ENCODE measurements around the gene SORCS2. TPM values are rescaled to one million over a fixed set of nuclear protein-coding genes. Genes with fewer than 3 reads are reported as not detected.

SORCS2 gene
- total and polyA plus RNA-seq, 2 donors (not counting 1 experiment from before 2014, with no cell fraction given): not detected

GRCh38 chr4:7722766-7723387, 530.5 kb downstream of the SORCS2 start:
- peak overlapping the region; percentile 33 for H2AFZ ChIP-seq (ENCODE audit: insufficient read depth, low read depth, low read length, poor library complexity, severe bottlenecking)
- intact Hi-C loops (cut with micrococcal nuclease): no loop called here

DNA sequence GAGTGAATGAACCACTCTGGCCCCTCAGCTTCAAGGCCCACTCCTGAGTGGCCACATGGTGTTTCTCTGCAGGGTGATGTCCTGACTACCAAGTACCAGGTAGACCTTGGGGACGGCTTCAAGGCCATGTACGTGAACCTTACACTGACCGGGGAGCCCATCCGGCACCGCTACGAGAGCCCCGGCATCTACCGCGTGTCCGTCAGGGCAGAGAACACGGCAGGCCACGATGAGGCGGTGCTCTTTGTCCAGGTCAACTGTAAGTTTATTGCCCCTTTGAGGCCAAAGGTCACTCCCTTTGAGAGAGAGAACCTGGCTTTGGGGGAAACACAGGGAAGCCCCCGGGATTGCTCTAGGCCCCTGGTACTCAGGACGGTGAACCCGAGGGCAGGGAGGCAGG, 531.3 kb downstream of the SORCS2 start:
- Mint-ChIP-seq H3K27ac (no peak overlapping the region), H3K9me3 (ENCODE audit: insufficient read depth) (no peaks in the 10 kb centered on the region), H3K4me1 (no peaks in the 10 kb centered on the region), H3K27me3 (peaks cover 13% of the 10 kb centered on the region), H3K4me3 (no peak overlapping the region)
- DNase-seq (no peak), ATAC-seq (ENCODE audit: low read depth) (no peak)
- intact Hi-C loops (cut with micrococcal nuclease): no loop called here
- CTCF ChIA-PET: no interaction called here
- 97% methylated on average over 16 of the region's 16 CpGs for WGBS (ENCODE audit: insufficient coverage)
- H4K20me1 ChIP-seq (ENCODE audit: control insufficient read depth, insufficient read depth, low read length, poor library complexity, severe bottlenecking): no peaks in the 10 kb centered on the region
- TF ChIP-seq, protein P1, sequence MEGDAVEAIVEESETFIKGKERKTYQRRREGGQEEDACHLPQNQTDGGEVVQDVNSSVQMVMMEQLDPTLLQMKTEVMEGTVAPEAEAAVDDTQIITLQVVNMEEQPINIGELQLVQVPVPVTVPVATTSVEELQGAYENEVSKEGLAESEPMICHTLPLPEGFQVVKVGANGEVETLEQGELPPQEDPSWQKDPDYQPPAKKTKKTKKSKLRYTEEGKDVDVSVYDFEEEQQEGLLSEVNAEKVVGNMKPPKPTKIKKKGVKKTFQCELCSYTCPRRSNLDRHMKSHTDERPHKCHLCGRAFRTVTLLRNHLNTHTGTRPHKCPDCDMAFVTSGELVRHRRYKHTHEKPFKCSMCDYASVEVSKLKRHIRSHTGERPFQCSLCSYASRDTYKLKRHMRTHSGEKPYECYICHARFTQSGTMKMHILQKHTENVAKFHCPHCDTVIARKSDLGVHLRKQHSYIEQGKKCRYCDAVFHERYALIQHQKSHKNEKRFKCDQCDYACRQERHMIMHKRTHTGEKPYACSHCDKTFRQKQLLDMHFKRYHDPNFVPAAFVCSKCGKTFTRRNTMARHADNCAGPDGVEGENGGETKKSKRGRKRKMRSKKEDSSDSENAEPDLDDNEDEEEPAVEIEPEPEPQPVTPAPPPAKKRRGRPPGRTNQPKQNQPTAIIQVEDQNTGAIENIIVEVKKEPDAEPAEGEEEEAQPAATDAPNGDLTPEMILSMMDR (IDR thresholded peaks at IDR 0.05): no peak
- no peak for TF ChIP-seq EZH2 (IDR thresholded peaks at IDR 0.05; ENCODE audit: borderline replicate concordance, insufficient read depth, low read depth, low read length, poor library complexity, severe bottlenecking)
- peaks cover 0 to 7% (median 0%) of the 10 kb centered on the region in 4 experiments for H3K27me3 ChIP-seq (replicated peaks in 1 of 4; ENCODE audit: control extremely low read depth in 1 of 4, control insufficient read depth in 3 of 4, insufficient read depth in 4 of 4, low read length in 3 of 4)
- H3K9me3 ChIP-seq (ENCODE audit: control extremely low read depth in 1 of 3, control insufficient read depth in 2 of 3, insufficient read depth in 1 of 3, low read length in 2 of 3): peaks cover 0 to 16% (median 0%) of the 10 kb centered on the region in 3 donors
- no peaks in the 10 kb centered on the region for H3K79me2 ChIP-seq (ENCODE audit: control insufficient read depth, insufficient read depth, low read length)
- H3K4me2 ChIP-seq (replicated peaks; ENCODE audit: low read depth, low read length, poor library complexity, severe bottlenecking): no peak overlapping the region
- no peak overlapping the region for H2AFZ ChIP-seq (ENCODE audit: insufficient read depth, low read depth, low read length, poor library complexity, severe bottlenecking)
- POLR2A ChIA-PET: no interaction called here
- H3K36me3 ChIP-seq (replicated peaks in 1 of 2; ENCODE audit: control extremely low read depth in 1 of 2, control insufficient read depth in 1 of 2, extremely low read depth in 1 of 2, insufficient read depth in 2 of 2, low read length in 1 of 2): no peaks in the 10 kb centered on the region
- no peak overlapping the region for H3K4me3 ChIP-seq (ENCODE audit: control extremely low read depth in 1 of 5, extremely low read depth in 1 of 5, insufficient read depth in 1 of 5, low read depth in 2 of 5, low read length in 4 of 5)
- no peak overlapping the region for H3K27ac ChIP-seq (ENCODE audit: low read length in 2 of 2)
- H3K9ac ChIP-seq (ENCODE audit: low read length): no peak overlapping the region
- no peaks in the 10 kb centered on the region for H3K4me1 ChIP-seq (ENCODE audit: control insufficient read depth in 2 of 2, insufficient read depth in 2 of 2, low read length in 2 of 2)

More at GRCh38 chr4:7722766-7723387, 530.5 kb downstream of the SORCS2 start:
- Histone ChIP-seq H3K9ac (ENCODE audit: low read length) (no peak overlapping the region), H3K4me1 (ENCODE audit: control insufficient read depth in 2 of 2, insufficient read depth in 2 of 2, low read length in 2 of 2) (no peaks in the 10 kb centered on the region), H3K4me2 (replicated peaks; ENCODE audit: low read depth, low read length, poor library complexity, severe bottlenecking) (no peak overlapping the region), H3K4me3 (ENCODE audit: control extremely low read depth in 1 of 5, extremely low read depth in 1 of 5, insufficient read depth in 1 of 5, low read depth in 2 of 5, low read length in 4 of 5) (no peak overlapping the region), H4K20me1 (ENCODE audit: control insufficient read depth, insufficient read depth, low read length, poor library complexity, severe bottlenecking) (no peaks in the 10 kb centered on the region), H3K27me3 (replicated peaks in 1 of 4; ENCODE audit: control extremely low read depth in 1 of 4, control insufficient read depth in 3 of 4, insufficient read depth in 4 of 4, low read length in 3 of 4) (peaks cover 0 to 7% (median 0%) of the 10 kb centered on the region in 4 experiments), H3K79me2 (ENCODE audit: control insufficient read depth, insufficient read depth, low read length) (no peaks in the 10 kb centered on the region), H3K36me3 (replicated peaks in 1 of 2; ENCODE audit: control extremely low read depth in 1 of 2, control insufficient read depth in 1 of 2, extremely low read depth in 1 of 2, insufficient read depth in 2 of 2, low read length in 1 of 2) (no peaks in the 10 kb centered on the region), H3K9me3 (ENCODE audit: control extremely low read depth in 1 of 3, control insufficient read depth in 2 of 3, insufficient read depth in 1 of 3, low read length in 2 of 3) (peaks cover 0 to 16% (median 0%) of the 10 kb centered on the region in 3 donors), H3K27ac (ENCODE audit: low read length in 2 of 2) (no peak overlapping the region)
- CTCF ChIA-PET: no interaction called here
- Mint-ChIP-seq H3K27ac (no peak overlapping the region), H3K4me3 (no peak overlapping the region), H3K27me3 (peaks cover 16% of the 10 kb centered on the region), H3K4me1 (no peaks in the 10 kb centered on the region), H3K9me3 (ENCODE audit: insufficient read depth) (no peaks in the 10 kb centered on the region)
- WGBS (ENCODE audit: insufficient coverage): 65% methylated on average over 8 of the region's 22 CpGs
- TF ChIP-seq, protein P1 (IDR thresholded peaks at IDR 0.05): no peak
- TF ChIP-seq EZH2 (IDR thresholded peaks at IDR 0.05; ENCODE audit: borderline replicate concordance, insufficient read depth, low read depth, low read length, poor library complexity, severe bottlenecking): no peak
- DNase-seq: no peak
- POLR2A ChIA-PET: no interaction called here
- no peak for ATAC-seq (ENCODE audit: low read depth)
